Endodermal cell (in vitro differentiated cells): ENCODE results near the gene DHX57. TPM values are rescaled to one million over a fixed set of nuclear protein-coding genes. Genes with fewer than 3 reads are reported as not detected.
A peak's percentile ranks its signal among the peaks of the same experiment; 100 is the strongest.

ENCODE experiments used
- DNase-seq: peaks from one replicate; pipeline ENCODE4 v3.0.0-alpha.2; 2017
- H3K27ac ChIP-seq: 2 replicates; pipeline ENCODE4 v1.5.1; 2013; ENCODE audit warnings: mild to moderate bottlenecking, low read depth, low read length, moderate library complexity
- H3K27me3 ChIP-seq: 2 replicates; pipeline ENCODE4 v1.6.1; 2013; ENCODE audit warnings: mild to moderate bottlenecking, low read length, moderate library complexity; ENCODE audit not compliant: insufficient read depth, control insufficient read depth, poor library complexity, severe bottlenecking
- H3K36me3 ChIP-seq: 2 replicates; pipeline ENCODE4 v1.7.0; 2013; ENCODE audit warnings: mild to moderate bottlenecking, low read length, moderate library complexity; ENCODE audit not compliant: control insufficient read depth, insufficient read depth
- H3K4me1 ChIP-seq: one replicate; pipeline ENCODE4 v1.7.0; 2013; ENCODE audit warnings: low read length; ENCODE audit not compliant: control insufficient read depth, insufficient read depth
- H3K4me3 ChIP-seq: 2 replicates; pipeline ENCODE4 v1.5.1; 2013; ENCODE audit warnings: mild to moderate bottlenecking, low read length, moderate library complexity
- H3K9ac ChIP-seq: 2 replicates; pipeline ENCODE4 v1.6.1; 2013; ENCODE audit warnings: mild to moderate bottlenecking, low read length, moderate library complexity; ENCODE audit not compliant: poor library complexity, severe bottlenecking; ENCODE audit errors: extremely low read depth
- H3K9me3 ChIP-seq: 2 replicates; pipeline ENCODE4 v1.6.1; 2013; ENCODE audit warnings: mild to moderate bottlenecking, low read length, moderate library complexity; ENCODE audit not compliant: control insufficient read depth
- H3K27ac Mint-ChIP-seq: 2 replicates; pipeline ENCODE4 v1.8.0; 2020; ENCODE audit warnings: mixed read lengths
- H3K27me3 Mint-ChIP-seq: 2 replicates; pipeline ENCODE4 v1.8.0; 2021; ENCODE audit warnings: mild to moderate bottlenecking, mixed read lengths; ENCODE audit not compliant: insufficient read depth
- H3K36me3 Mint-ChIP-seq: 2 replicates; pipeline ENCODE4 v1.8.0; 2020; ENCODE audit warnings: low read depth, mixed read lengths
- H3K4me1 Mint-ChIP-seq: 2 replicates; pipeline ENCODE4 v1.8.0; 2020; ENCODE audit warnings: mixed read lengths
- H3K4me3 Mint-ChIP-seq: 2 replicates; pipeline ENCODE4 v1.8.0; 2020; ENCODE audit warnings: mild to moderate bottlenecking, moderate library complexity, mixed read lengths
- H3K9me3 Mint-ChIP-seq: 2 replicates; pipeline ENCODE4 v1.8.0; 2020; ENCODE audit warnings: mild to moderate bottlenecking, mixed read lengths
- CTCF ChIP-seq: fragments of 200-600 bp; sonication (generic); conservative IDR thresholded peaks from 2 replicates; pipeline ENCODE4 v1.5.0; 2021; ENCODE audit warnings: antibody characterized with exemption, mild to moderate bottlenecking
- WGBS, 2 experiments: methylation state at CpG; one replicate each; pipeline versions ENCODE4 v1.1.5 to v1.1.7; 2013; ENCODE audit warnings: missing lambda C conversion rate in 2 of 2, mixed read lengths in 1 of 2; ENCODE audit not compliant: insufficient coverage in 1 of 2, insufficient read length in 1 of 2; 5-methylcytosine and 5-hydroxymethylcytosine counted together
- total RNA-seq, 2 donors: library from RNA; stranded (reverse); fragmentation: NEBNext Ultra II Directional in 1 of 2; extraction: Animal tissue kit (Norgen Biotek cat#: 25700) in 1 of 2; gene quantifications; 2 replicates in 1 of 2; 3 replicates in 1 of 2; pipeline ENCODE4 v1.2.1, GENCODE V29; 2021

Gene DHX57
- total RNA-seq, 2 donors from 2014 or later, result 35.4 to 45.7 TPM

GRCh38 chr2:38754506-38754905, 121.2 kb downstream of the DHX57 start:
- Mint-ChIP-seq H3K36me3 (peaks cover 12% of the 10 kb centered on the region), H3K9me3 (peaks cover 5% of the 10 kb centered on the region), H3K4me3 (no peak overlapping the region), H3K27me3 (no peaks in the 10 kb centered on the region), H3K4me1 (peaks cover 11% of the 10 kb centered on the region), H3K27ac (no peak overlapping the region)
- Histone ChIP-seq H3K27me3 (no peaks in the 10 kb centered on the region), H3K4me3 (no peak overlapping the region), H3K9ac (no peak overlapping the region), H3K9me3 (no peaks in the 10 kb centered on the region), H3K36me3 (peaks cover 5% of the 10 kb centered on the region), H3K4me1 (peaks cover 4% of the 10 kb centered on the region), H3K27ac (no peak overlapping the region)
- no peak for TF ChIP-seq CTCF
- DNase-seq, result no peak
- 100% methylated on average over 2 of the region's 3 CpGs; no CpG with 5 or more reads in 1 of the 2 experiments for WGBS, 2 experiments

GRCh38 chr2:38754049-38754448, 121.7 kb downstream of the DHX57 start:
- H3K27me3 ChIP-seq, result no peaks in the 10 kb centered on the region
- H3K27ac Mint-ChIP-seq, result no peak overlapping the region
- no peak overlapping the region for H3K9ac ChIP-seq
- H3K4me1 ChIP-seq, result peaks cover 4% of the 10 kb centered on the region
- H3K4me3 ChIP-seq, result no peak overlapping the region
- peaks cover 5% of the 10 kb centered on the region for H3K9me3 Mint-ChIP-seq
- H3K27ac ChIP-seq, result no peak overlapping the region
- no peak for TF ChIP-seq CTCF
- no peak for DNase-seq
- no peak overlapping the region for H3K4me3 Mint-ChIP-seq
- H3K36me3 Mint-ChIP-seq, result peaks cover 15% of the 10 kb centered on the region
- H3K36me3 ChIP-seq, result peaks cover 9% of the 10 kb centered on the region
- H3K27me3 Mint-ChIP-seq, result no peaks in the 10 kb centered on the region
- no peaks in the 10 kb centered on the region for H3K9me3 ChIP-seq
- peaks cover 14% of the 10 kb centered on the region for H3K4me1 Mint-ChIP-seq

- Histone ChIP-seq H3K4me1 (peaks cover 4% of the 10 kb centered on the region), H3K9ac (peak overlapping the region; percentile 99), H3K9me3 (no peaks in the 10 kb centered on the region), H3K4me3 (peak overlapping the region; percentile 99), H3K36me3 (peaks cover 31% of the 10 kb centered on the region), H3K27me3 (no peaks in the 10 kb centered on the region), H3K27ac (peak overlapping the region; percentile 96)
- whole genome bisulfite sequencing, 2 experiments, result 14 to 16% methylated on average over 14 to 18 of the region's 18 CpGs
- peak overlapping the region; percentile 100 for H3K4me3 Mint-ChIP-seq
- H3K9me3 Mint-ChIP-seq, result peaks cover 5% of the 10 kb centered on the region
- no peak for TF ChIP-seq CTCF
- no peaks in the 10 kb centered on the region for H3K27me3 Mint-ChIP-seq
- peaks cover 34% of the 10 kb centered on the region for H3K4me1 Mint-ChIP-seq
- peak overlapping the region; percentile 100 for H3K27ac Mint-ChIP-seq
- no peak for DNase-seq
- H3K36me3 Mint-ChIP-seq, result peaks cover 37% of the 10 kb centered on the region
Observed at GRCh38 chr2:38751596-38752410, 123.9 kb downstream of the DHX57 start.
